Mucosa of rectum (tissue), 2 donors: ENCODE data around the gene MAP4K2.

ENCODE experiments used
- H3K27ac ChIP-seq, 2 donors: one replicate each; pipeline ENCODE4 v1.7.0; 2013; ENCODE audit warnings: inconsistent platforms in 2 of 2, low read depth in 2 of 2, low read length in 2 of 2
- H3K27me3 ChIP-seq, 2 donors: one replicate each; pipeline ENCODE4 v1.7.0; 2013; ENCODE audit warnings: low read length in 2 of 2; ENCODE audit not compliant: control insufficient read depth in 2 of 2, insufficient read depth in 2 of 2
- H3K36me3 ChIP-seq, 2 donors: one replicate each; pipeline ENCODE4 v1.7.0; 2013; ENCODE audit warnings: low read length in 2 of 2; ENCODE audit not compliant: control insufficient read depth in 2 of 2, insufficient read depth in 2 of 2
- H3K4me1 ChIP-seq, 2 donors: one replicate each; pipeline ENCODE4 v1.7.0; 2013; ENCODE audit warnings: low read length in 2 of 2, mild to moderate bottlenecking in 1 of 2; ENCODE audit not compliant: control insufficient read depth in 2 of 2, insufficient read depth in 2 of 2
- H3K4me3 ChIP-seq, 2 donors: one replicate each; pipeline ENCODE4 v1.7.0; 2013; ENCODE audit warnings: low read length in 2 of 2
- H3K9ac ChIP-seq, 2 donors: one replicate each; pipeline ENCODE4 v1.7.0; 2013; ENCODE audit warnings: low read length in 2 of 2, low read depth in 1 of 2, mild to moderate bottlenecking in 1 of 2
- H3K9me3 ChIP-seq, 2 donors: one replicate each; pipeline ENCODE4 v1.7.0; 2013; ENCODE audit warnings: low read length in 2 of 2; ENCODE audit not compliant: control insufficient read depth in 2 of 2
- donor health status: healthy.
- donor health status: Normal muscosa, but diverticular disease.

The MAP4K2 gene

DNA sequence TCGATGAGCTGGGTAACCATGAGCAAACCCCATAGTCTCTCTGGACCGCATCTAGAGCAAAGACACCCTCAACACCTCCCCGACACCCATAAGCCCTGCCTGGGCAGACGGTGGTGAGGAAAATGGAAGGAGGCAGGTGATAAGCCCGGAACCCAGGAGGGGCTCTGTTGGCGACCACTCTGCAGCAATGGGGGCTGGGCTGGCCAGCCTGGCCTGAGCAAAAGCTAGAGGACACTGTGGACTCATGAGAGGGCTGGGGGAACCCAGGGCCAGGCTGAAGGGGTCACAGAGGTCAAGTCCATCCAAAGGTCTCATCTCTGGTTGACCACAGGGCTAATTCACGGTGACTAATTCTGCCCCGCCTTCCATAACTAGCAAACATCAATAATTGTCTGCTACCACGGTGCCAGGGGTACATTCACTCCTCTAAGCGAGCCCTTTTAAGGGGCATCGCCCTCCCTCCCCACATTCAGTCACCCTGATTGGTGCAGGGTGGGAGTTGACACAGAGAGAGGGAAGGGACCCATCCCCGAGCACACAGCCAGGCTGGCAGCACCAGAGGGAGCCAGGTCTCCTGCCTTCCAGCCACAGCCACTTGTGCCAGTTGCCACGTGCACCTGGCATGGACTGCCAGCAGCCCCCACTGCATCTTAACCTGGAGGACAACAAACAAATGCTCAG is 47.2 kb downstream of the MAP4K2 start:
- Histone ChIP-seq H3K27me3 (no peaks in the 10 kb centered on the region), H3K4me3 (no peak overlapping the region), H3K9me3 (no peaks in the 10 kb centered on the region), H3K4me1 (peaks cover 0 to 5% of the 10 kb centered on the region in 2 donors), H3K27ac (no peak overlapping the region), H3K9ac (no peak overlapping the region), H3K36me3 (no peaks in the 10 kb centered on the region)

DNA sequence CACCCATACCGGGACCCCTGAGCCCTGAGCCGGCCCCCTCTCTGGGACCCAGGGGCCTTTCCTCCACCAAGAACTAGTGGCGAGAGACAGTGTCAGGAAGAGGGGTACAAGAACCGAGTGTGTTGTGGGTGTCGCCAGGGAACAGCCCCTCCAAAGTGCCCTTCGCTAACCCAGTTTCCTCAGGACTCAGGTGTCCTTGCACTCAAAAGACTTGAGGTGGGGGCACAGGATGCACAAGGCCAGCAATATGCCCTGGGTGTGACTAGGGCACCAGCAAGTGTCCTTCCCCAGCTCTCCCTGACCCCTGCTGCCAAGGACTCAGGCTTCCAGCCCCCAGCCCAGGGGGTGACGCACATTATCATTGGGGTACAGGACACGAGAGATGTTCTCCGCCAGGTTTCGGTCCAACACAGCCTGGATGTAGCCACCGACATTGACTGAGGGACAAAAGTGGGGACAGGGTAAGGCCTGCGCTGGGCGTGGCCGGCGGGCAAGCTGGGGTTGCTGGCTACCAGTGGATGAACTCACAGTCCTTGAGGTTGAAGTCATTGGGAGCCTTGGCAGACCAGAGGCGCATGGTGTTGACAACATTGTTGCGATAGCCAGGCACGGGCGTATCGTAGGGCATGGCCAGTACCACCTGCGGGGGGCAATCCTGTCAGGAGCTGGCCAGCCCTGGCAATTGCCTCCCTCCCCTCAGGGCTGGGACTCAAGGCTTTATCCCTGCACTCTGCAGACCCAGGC is 47.9 kb downstream of the MAP4K2 start:
- Histone ChIP-seq H3K27ac (no peak overlapping the region), H3K27me3 (no peaks in the 10 kb centered on the region), H3K4me1 (no peaks in the 10 kb centered on the region), H3K9me3 (no peaks in the 10 kb centered on the region), H3K36me3 (no peaks in the 10 kb centered on the region), H3K9ac (no peak overlapping the region), H3K4me3 (no peak overlapping the region)

DNA sequence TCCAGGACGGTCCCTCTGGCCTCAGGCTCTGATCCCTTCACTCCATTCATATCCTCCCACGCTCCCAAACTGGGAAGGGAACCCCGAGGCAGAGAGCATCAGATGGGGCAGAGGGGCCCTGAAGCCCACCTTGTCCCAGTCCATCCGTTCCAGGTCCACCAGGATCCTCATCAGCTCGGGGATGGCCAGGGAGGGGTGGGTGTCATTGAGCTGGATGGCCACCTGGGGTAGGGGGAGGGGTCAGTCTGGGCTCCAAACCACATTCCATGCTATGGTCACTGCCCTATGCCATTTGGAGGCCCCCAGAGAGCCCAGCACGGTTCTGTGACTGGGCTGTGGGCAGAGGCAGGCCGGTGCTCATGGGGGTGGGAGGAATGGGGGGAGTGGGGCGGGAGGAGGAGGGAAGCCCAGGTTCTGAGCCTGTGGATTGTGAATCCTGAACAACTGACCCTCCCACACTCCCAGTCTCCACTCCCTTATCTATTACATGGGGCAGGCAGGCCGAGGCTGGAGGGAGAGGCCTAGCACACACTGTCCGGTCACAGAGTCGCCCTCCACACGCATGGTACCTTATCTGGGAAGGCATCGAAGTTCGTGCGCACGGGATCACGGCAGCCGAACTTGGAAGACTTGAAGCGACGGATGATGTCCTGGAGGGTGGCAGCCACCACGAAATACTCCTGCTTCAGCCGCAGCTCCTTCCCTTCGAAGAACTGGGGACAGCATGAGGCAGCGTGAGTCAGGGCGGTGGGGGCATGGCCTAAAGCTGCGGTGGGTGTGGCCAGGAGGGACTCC is 48.7 kb downstream of the MAP4K2 start:
- no peaks in the 10 kb centered on the region for H3K36me3 ChIP-seq

DNA sequence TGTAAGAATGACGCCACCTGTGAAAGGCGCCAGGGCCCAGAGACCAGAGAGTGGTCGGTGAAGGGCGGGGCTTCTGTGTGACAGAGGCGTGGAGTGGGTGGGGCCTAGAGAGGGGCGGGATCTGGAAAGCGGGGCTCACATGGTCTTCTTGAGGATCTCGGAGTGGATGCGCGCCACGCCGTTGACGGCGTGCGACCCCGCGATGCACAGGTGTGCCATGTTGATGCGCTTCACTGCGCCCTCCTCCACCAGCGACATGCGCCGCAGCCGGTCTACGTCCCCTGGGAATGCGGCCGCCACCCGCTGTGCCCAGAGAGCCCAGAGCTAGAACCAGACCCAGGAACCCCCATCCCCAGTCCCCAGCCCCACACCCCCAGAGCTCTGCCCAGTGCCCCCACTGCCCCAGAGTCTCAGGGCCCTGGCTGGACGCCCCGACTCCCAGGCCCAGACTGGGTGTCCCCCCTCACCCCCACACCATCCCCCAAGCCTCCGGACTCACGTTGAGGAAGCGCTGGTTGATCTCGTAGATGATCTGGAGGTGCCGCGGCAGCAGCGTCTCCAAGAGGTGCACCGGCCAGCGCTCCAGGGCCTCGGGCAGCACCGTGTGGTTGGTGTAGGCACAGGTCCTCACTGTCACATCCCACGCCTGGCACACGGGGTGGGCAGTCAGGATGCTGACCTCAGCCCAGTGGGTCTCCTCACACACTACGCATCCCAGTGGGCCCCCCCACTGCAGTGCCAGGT is 49.5 kb downstream of the MAP4K2 start:
- Histone ChIP-seq H3K27me3 (no peaks in the 10 kb centered on the region), H3K4me3 (no peak overlapping the region), H3K4me1 (no peaks in the 10 kb centered on the region), H3K36me3 (no peaks in the 10 kb centered on the region), H3K9me3 (no peaks in the 10 kb centered on the region), H3K27ac (no peak overlapping the region), H3K9ac (no peak overlapping the region)

More for the DNA sequence above, 48.7 kb downstream of the MAP4K2 start:
- Histone ChIP-seq H3K9me3 (no peaks in the 10 kb centered on the region), H3K27ac (no peak overlapping the region), H3K27me3 (no peaks in the 10 kb centered on the region), H3K4me1 (no peaks in the 10 kb centered on the region), H3K9ac (no peak overlapping the region), H3K4me3 (no peak overlapping the region)

DNA sequence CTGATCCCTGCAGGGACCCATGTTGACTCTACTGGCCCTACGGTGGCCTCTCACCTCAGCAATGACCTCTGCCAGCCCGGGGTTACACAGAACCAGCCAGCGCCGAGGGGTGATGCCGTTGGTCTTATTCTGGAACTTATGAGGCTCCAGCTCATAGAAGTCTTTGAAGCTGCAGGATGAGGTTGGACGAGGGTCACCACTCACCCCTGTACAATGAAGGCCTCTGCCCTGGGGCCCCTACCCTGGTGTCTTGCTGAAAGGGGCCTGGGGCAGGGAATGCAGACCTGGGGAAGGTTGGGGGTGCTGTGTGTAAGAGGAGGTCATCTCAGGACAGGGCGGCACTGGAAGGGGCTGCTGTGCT is 50.0 kb downstream of the MAP4K2 start:
- no peak overlapping the region for H3K4me3 ChIP-seq
- H3K27me3 ChIP-seq, result no peaks in the 10 kb centered on the region
- no peaks in the 10 kb centered on the region for H3K4me1 ChIP-seq
- no peaks in the 10 kb centered on the region for H3K9me3 ChIP-seq
- H3K27ac ChIP-seq, result no peak overlapping the region
- no peak overlapping the region for H3K9ac ChIP-seq
- no peaks in the 10 kb centered on the region for H3K36me3 ChIP-seq

DNA sequence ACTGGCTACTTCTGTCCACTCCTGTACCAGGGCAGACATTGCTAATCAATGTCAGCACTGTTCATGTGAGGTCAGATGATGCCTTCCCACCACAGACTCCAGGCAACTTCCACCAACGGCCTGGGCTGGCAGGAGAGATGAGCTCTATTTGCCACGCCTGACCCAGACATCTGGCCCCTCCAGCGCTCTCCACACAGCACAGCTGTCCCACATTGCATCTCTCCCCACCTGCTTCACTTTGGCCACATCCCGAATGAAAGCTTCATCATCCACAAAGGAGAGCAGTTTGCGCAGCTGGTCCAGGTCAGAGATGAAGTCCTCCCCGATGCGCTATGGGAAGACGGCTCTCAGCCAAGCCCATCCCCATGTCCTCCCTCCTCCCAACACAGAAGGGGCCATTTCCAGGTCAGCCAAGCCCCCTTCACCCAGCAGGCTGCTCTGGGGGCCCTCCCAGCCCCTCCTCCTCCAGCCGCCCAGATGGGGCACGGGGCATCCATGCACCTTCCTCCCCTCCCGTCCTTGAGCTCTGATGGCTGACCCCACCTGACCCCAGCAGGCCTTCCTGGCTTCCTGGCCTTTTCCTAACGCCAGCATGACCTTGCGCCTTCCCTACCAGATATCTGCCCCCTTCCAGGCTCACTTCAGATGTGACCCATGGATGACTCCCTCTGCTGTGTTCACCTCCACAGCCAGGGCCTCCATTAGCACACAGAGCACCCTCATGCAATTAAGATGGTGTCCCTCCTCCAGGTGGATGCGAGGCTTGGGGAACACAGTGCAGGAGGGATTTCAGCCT is 50.6 kb downstream of the MAP4K2 start:
- Histone ChIP-seq H3K27me3 (no peaks in the 10 kb centered on the region), H3K9me3 (no peaks in the 10 kb centered on the region), H3K9ac (no peak overlapping the region), H3K27ac (no peak overlapping the region), H3K4me3 (no peak overlapping the region), H3K36me3 (no peaks in the 10 kb centered on the region), H3K4me1 (no peaks in the 10 kb centered on the region)

DNA sequence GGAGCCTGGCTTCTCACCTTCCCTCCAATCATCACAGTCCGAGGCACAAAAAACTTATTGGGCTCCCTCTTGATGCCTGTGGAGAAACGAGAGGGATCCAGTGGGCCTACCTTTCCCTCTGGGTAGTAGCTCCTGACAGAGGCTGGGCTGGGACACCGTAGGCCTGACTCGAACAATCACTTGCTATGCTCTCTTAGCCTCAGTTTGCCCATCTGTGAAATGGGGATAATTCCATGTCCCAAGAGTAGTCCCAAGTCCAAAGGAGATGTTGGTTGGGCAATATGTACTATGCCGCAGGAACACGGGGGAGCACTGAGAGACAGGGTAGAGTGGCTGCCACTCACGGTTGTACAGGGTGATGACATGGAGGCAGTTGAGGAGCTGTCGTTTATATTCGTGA is 51.4 kb downstream of the MAP4K2 start:
- Histone ChIP-seq H3K4me3 (no peak overlapping the region), H3K27ac (no peak overlapping the region), H3K36me3 (no peaks in the 10 kb centered on the region), H3K9me3 (no peaks in the 10 kb centered on the region), H3K4me1 (no peaks in the 10 kb centered on the region), H3K27me3 (no peaks in the 10 kb centered on the region), H3K9ac (no peak overlapping the region)

DNA sequence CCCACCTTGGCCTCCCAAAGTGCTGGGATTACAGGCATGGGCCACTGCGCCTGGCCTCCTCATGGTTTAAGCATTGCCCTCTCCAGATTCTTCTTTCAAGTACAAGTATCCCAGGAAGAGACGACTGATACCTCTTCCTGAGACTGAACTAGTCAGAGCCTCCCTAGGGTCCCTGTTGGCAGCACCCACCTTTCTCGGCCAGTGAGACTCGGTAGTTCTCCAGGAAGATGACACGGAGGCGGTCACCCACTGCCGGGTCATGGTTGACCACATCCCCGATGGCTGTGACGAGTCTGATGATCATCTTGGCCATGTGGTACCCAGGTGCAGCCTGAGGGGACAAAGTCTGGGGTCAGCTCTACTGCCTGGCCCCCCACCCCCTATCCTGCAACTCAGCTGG is 51.9 kb downstream of the MAP4K2 start:
- Histone ChIP-seq H3K4me1 (no peaks in the 10 kb centered on the region), H3K4me3 (no peak overlapping the region), H3K36me3 (no peaks in the 10 kb centered on the region), H3K27me3 (no peaks in the 10 kb centered on the region), H3K27ac (no peak overlapping the region), H3K9ac (no peak overlapping the region), H3K9me3 (no peaks in the 10 kb centered on the region)

DNA sequence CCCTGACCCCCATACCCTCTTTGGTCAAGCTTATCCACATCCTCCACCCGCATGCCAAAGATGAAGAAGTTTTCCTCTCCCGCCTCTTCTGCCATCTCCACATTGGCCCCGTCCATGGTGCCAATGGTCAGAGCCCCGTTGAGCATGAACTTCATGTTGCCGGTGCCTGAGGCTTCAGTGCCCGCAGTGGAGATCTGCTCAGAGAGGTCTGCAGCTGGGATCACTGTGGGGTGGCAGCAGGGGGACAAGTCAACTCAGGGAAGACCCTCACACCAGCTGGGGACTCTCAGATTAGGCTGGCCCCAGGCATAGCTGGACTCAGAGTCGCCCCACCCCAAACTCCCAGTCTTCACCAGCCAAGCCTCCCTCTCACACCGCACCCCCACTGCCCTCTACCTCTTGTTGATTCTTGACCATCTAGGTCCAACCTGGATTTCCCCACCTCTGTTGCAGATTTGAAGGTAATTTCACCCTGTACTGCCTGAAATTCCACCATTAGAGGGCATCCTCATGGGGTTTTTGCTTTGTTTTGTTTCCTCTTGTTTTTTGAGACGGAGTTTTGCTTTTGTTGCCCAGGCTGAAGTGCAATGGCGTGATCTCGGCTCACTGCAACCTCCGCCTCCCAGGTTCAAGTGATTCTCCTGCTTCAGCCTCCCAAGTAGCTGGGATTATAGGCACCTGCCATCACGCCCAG is 52.5 kb downstream of the MAP4K2 start:
- H3K9ac ChIP-seq, result no peak overlapping the region
- no peaks in the 10 kb centered on the region for H3K9me3 ChIP-seq
- H3K36me3 ChIP-seq, result no peaks in the 10 kb centered on the region
- H3K27me3 ChIP-seq, result peaks cover 0 to 4% of the 10 kb centered on the region in 2 donors
- H3K4me1 ChIP-seq, result no peaks in the 10 kb centered on the region
- no peak overlapping the region for H3K4me3 ChIP-seq
- H3K27ac ChIP-seq, result no peak overlapping the region
